Calu3 (cell line): ENCODE measurements around the gene MT1B. TPM values are rescaled to one million over a fixed set of nuclear protein-coding genes. Genes with fewer than 3 reads are reported as not detected.

Source experiments
- BruUV-seq: library from RNA; stranded (reverse); fragments of 400-500 nt; replicated peaks from 2 replicates; lab custom pipeline; 2021; lab: Mats Ljungman, UMichigan
- CTCF ChIA-PET: fragments of 300-600 bp; sonication (Branson Sonifier 250); formaldehyde crosslinking; loops from one replicate; lab custom pipeline; 2022; ENCODE audit warnings: antibody characterized with exemption; lab: Charles Lee
- DNase-seq: peaks from one replicate; pipeline ENCODE4 v3.0.0; 2022
- H3K27ac Mint-ChIP-seq: one replicate; pipeline ENCODE4 v1.8.0; 2022; ENCODE audit warnings: mixed read lengths; ENCODE audit not compliant: unreplicated experiment
- H3K27me3 Mint-ChIP-seq: one replicate; pipeline ENCODE4 v1.8.0; 2022; ENCODE audit warnings: mixed read lengths; ENCODE audit not compliant: unreplicated experiment
- H3K36me3 Mint-ChIP-seq: one replicate; pipeline ENCODE4 v1.8.0; 2022; ENCODE audit warnings: mild to moderate bottlenecking, moderate library complexity, mixed read lengths; ENCODE audit not compliant: insufficient read depth, unreplicated experiment
- H3K4me1 Mint-ChIP-seq: one replicate; pipeline ENCODE4 v1.8.0; 2022; ENCODE audit warnings: mild to moderate bottlenecking, low read depth, mixed read lengths; ENCODE audit not compliant: unreplicated experiment
- H3K4me3 Mint-ChIP-seq: one replicate; pipeline ENCODE4 v1.8.0; 2022; ENCODE audit warnings: mild to moderate bottlenecking, low read depth, moderate library complexity, mixed read lengths; ENCODE audit not compliant: unreplicated experiment
- H3K9me3 Mint-ChIP-seq: one replicate; pipeline ENCODE4 v1.8.0; 2022; ENCODE audit warnings: low read depth, mixed read lengths; ENCODE audit not compliant: unreplicated experiment
- CTCF ChIP-seq: fragments of 200-600 bp; IDR thresholded peaks from one replicate; pipeline ENCODE4 v1.8.0; 2022; ENCODE audit warnings: antibody characterized with exemption; ENCODE audit not compliant: unreplicated experiment
- intact Hi-C: fragments of 100-400 bp; cut with micrococcal nuclease; formaldehyde crosslinking; loops from one replicate; pipeline ENCODE4 v1.10.0; 2022; ENCODE audit not compliant: unreplicated experiment
- total RNA-seq: library from RNA; stranded (reverse); gene quantifications from 2 replicates; pipeline ENCODE4 v1.2.3, GENCODE V29; 2022

MT1B gene
- total RNA-seq, 1 experiment from 2014 or later, result not detected

- no peaks in the 10 kb centered on the region for H3K9me3 Mint-ChIP-seq
- H3K4me3 Mint-ChIP-seq, result peak overlapping the region; percentile 84
- peaks cover 8% of the 10 kb centered on the region for H3K36me3 Mint-ChIP-seq
- intact Hi-C loops, result no loop called here
- no peak for TF ChIP-seq CTCF
- CTCF ChIA-PET, result interaction anchor here (2.4 kb wide), 1 partner anchor 18 kb away, joined by 6 read pairs; the partner anchor contains the start of gene MT2A
- BruUV-seq, result no TSS peak
- H3K27ac Mint-ChIP-seq, result no peak overlapping the region
- no peak for DNase-seq
- H3K4me1 Mint-ChIP-seq, result peaks cover 23% of the 10 kb centered on the region
- peaks cover 46% of the 10 kb centered on the region for H3K27me3 Mint-ChIP-seq
These were observed 25.6 kb upstream of the MT1B start for GRCh38 chr16:56625943-56626654.

- TF ChIP-seq CTCF, result no peak
- H3K4me1 Mint-ChIP-seq, result peaks cover 26% of the 10 kb centered on the region
- peaks cover 11% of the 10 kb centered on the region for H3K36me3 Mint-ChIP-seq
- H3K4me3 Mint-ChIP-seq, result no peak overlapping the region
- H3K9me3 Mint-ChIP-seq, result no peaks in the 10 kb centered on the region
- intact Hi-C loops, result no loop called here
- no peak overlapping the region for H3K27ac Mint-ChIP-seq
- no peak for DNase-seq
- H3K27me3 Mint-ChIP-seq, result peaks cover 52% of the 10 kb centered on the region
- CTCF ChIA-PET, result interaction anchor here (2.4 kb wide), 1 partner anchor 19 kb away, joined by 6 read pairs; the partner anchor contains the start of gene MT2A
- BruUV-seq, result no TSS peak
These were observed 25.0 kb upstream of the MT1B start for GRCh38 chr16:56626685-56627084.

- intact Hi-C loops, result no loop called here
- Mint-ChIP-seq H3K9me3 (no peaks in the 10 kb centered on the region), H3K4me1 (peaks cover 31% of the 10 kb centered on the region), H3K27ac (no peak overlapping the region), H3K36me3 (peaks cover 15% of the 10 kb centered on the region), H3K4me3 (no peak overlapping the region), H3K27me3 (peaks cover 73% of the 10 kb centered on the region)
- CTCF ChIA-PET, result no interaction called here
- no peak for DNase-seq
- no peak for TF ChIP-seq CTCF
- no TSS peak for BruUV-seq
These were observed 23.0 kb upstream of the MT1B start for GRCh38 chr16:56628486-56629350.

- Mint-ChIP-seq H3K9me3 (no peaks in the 10 kb centered on the region), H3K27ac (no peak overlapping the region), H3K27me3 (peaks cover 76% of the 10 kb centered on the region), H3K4me1 (peaks cover 31% of the 10 kb centered on the region), H3K4me3 (no peak overlapping the region), H3K36me3 (peaks cover 15% of the 10 kb centered on the region)
- CTCF ChIA-PET, result interaction anchor here (1.2 to 1.3 kb wide), 3 partner anchors 24 to 29 kb away, joined by 3 to 4 read pairs (median 3); no protein-coding TSS in a partner anchor
- no TSS peak for BruUV-seq
- intact Hi-C loops, result no loop called here
- TF ChIP-seq CTCF, result no peak
- DNase-seq, result no peak
These were observed 22.2 kb upstream of the MT1B start for GRCh38 chr16:56629531-56629930.
